CD14-positive monocyte (primary cell): Measurements from ENCODE around the gene RASL10B. TPM values are rescaled to one million over a fixed set of nuclear protein-coding genes. Genes with fewer than 3 reads are reported as not detected.

ENCODE experiments used
- DNase-seq, 3 donors: peaks; one replicate each; pipeline ENCODE4 v3.0.0-alpha.2; 2011 to 2022
- H2AFZ ChIP-seq: 2 replicates; pipeline ENCODE4 v1.6.0; 2012; ENCODE audit warnings: mild to moderate bottlenecking, low read depth, low read length, inconsistent platforms; ENCODE audit not compliant: insufficient read depth, poor library complexity, severe bottlenecking
- H3K27ac ChIP-seq, 2 donors: 1 replicate in 1 of 2; 2 replicates in 1 of 2; pipeline ENCODE4 v1.5.1; 2012 to 2013; ENCODE audit warnings: low read length in 2 of 2, control low read depth in 1 of 2, inconsistent platforms in 1 of 2, low read depth in 1 of 2, mild to moderate bottlenecking in 1 of 2
- H3K27me3 ChIP-seq, 2 donors: one replicate each; pipeline versions ENCODE4 v1.6.0 to v1.6.1; 2011 to 2013; ENCODE audit warnings: low read length in 2 of 2; ENCODE audit not compliant: control insufficient read depth in 2 of 2, insufficient read depth in 2 of 2
- H3K36me3 ChIP-seq, 2 donors: replicated peaks in 1 of 2; 1 replicate in 1 of 2; 2 replicates in 1 of 2; pipeline versions ENCODE4 v1.5.1 to v1.6.1; 2012 to 2013; ENCODE audit warnings: low read length in 2 of 2, control low read depth in 1 of 2, inconsistent platforms in 1 of 2, mild to moderate bottlenecking in 1 of 2; ENCODE audit not compliant: insufficient read depth in 2 of 2, control insufficient read depth in 1 of 2
- H3K4me1 ChIP-seq, 2 donors: 1 replicate in 1 of 2; 2 replicates in 1 of 2; pipeline versions ENCODE4 v1.5.1 to v1.6.1; 2012 to 2013; ENCODE audit warnings: low read length in 2 of 2, control low read depth in 1 of 2, inconsistent platforms in 1 of 2, mild to moderate bottlenecking in 1 of 2, moderate library complexity in 1 of 2; ENCODE audit not compliant: insufficient read depth in 2 of 2, control insufficient read depth in 1 of 2
- H3K4me2 ChIP-seq: replicated peaks from 2 replicates; pipeline ENCODE3; 2012; ENCODE audit warnings: low read length, moderate library complexity, mild to moderate bottlenecking; ENCODE audit not compliant: poor library complexity, severe bottlenecking; ENCODE audit errors: extremely low read depth
- H3K4me3 ChIP-seq, 3 experiments: fragments of 200-600 bp in 1 of 3; sonication (generic) in 1 of 3; replicated peaks in 1 of 3; 1 replicate in 2 of 3; 2 replicates in 1 of 3; pipeline ENCODE4 v1.5.1; 2011 to 2013; ENCODE audit warnings: low read length in 3 of 3, mild to moderate bottlenecking in 3 of 3, control low read depth in 2 of 3, low read depth in 2 of 3, inconsistent platforms in 1 of 3, moderate library complexity in 1 of 3
- H3K79me2 ChIP-seq: 2 replicates; pipeline ENCODE4 v1.6.0; 2012; ENCODE audit warnings: mild to moderate bottlenecking, control low read depth, inconsistent platforms, low read length, moderate library complexity; ENCODE audit not compliant: insufficient read depth
- H3K9ac ChIP-seq: 2 replicates; pipeline ENCODE4 v1.6.0; 2017; ENCODE audit warnings: low read length, mild to moderate bottlenecking; ENCODE audit not compliant: insufficient read depth, poor library complexity, severe bottlenecking
- H3K9me3 ChIP-seq, 2 donors: replicated peaks in 1 of 2; 1 replicate in 1 of 2; 2 replicates in 1 of 2; pipeline versions ENCODE4 v1.5.1 to v1.6.1; 2012 to 2013; ENCODE audit warnings: low read length in 2 of 2, control low read depth in 1 of 2; ENCODE audit not compliant: control insufficient read depth in 1 of 2, insufficient read depth in 1 of 2
- H4K20me1 ChIP-seq: 2 replicates; pipeline ENCODE4 v1.6.0; 2012; ENCODE audit warnings: mild to moderate bottlenecking, low read length, control low read depth, moderate library complexity; ENCODE audit not compliant: insufficient read depth
- H3K27ac Mint-ChIP-seq, 7 donors: one replicate each; pipeline ENCODE4 v1.8.0; 2020; ENCODE audit warnings: mild to moderate bottlenecking in 7 of 7, mixed read lengths in 7 of 7, moderate library complexity in 6 of 7, inconsistent platforms in 2 of 7
- H3K27me3 Mint-ChIP-seq, 3 donors: one replicate each; pipeline ENCODE4 v1.8.0; 2021 to 2022; ENCODE audit warnings: low read depth in 3 of 3, mild to moderate bottlenecking in 3 of 3, mixed read lengths in 3 of 3, moderate library complexity in 3 of 3, inconsistent platforms in 1 of 3
- H3K36me3 Mint-ChIP-seq, 2 donors: one replicate each; pipeline ENCODE4 v1.8.0; 2020; ENCODE audit warnings: mixed read lengths in 2 of 2, inconsistent platforms in 1 of 2, mild to moderate bottlenecking in 1 of 2
- H3K4me1 Mint-ChIP-seq: one replicate; pipeline ENCODE4 v1.8.0; 2020; ENCODE audit warnings: mild to moderate bottlenecking, mixed read lengths
- H3K4me3 Mint-ChIP-seq, 2 donors: one replicate each; pipeline ENCODE4 v1.8.0; 2020; ENCODE audit warnings: mild to moderate bottlenecking in 2 of 2, mixed read lengths in 2 of 2, moderate library complexity in 1 of 2
- H3K9me3 Mint-ChIP-seq, 7 donors: one replicate each; pipeline ENCODE4 v1.8.0; 2020 to 2022; ENCODE audit warnings: mixed read lengths in 7 of 7, mild to moderate bottlenecking in 6 of 7, moderate library complexity in 6 of 7, inconsistent platforms in 2 of 7
- WGBS: methylation state at CpG from one replicate; pipeline ENCODE4 v1.1.5; 2013; ENCODE audit warnings: missing lambda C conversion rate; ENCODE audit not compliant: insufficient coverage; 5-methylcytosine and 5-hydroxymethylcytosine counted together
- intact Hi-C, 2 donors: fragments of 100-400 bp; cut with micrococcal nuclease; formaldehyde crosslinking; loops; one replicate each; pipeline versions ENCODE4 v1.15.0 to v1.15.1; 2023
- polyA plus RNA-seq, 3 donors: library from polyadenylated mRNA; depleted of rRNA in 1 of 3; unstranded in 2 of 3; stranded (reverse) in 1 of 3; fragments of 300-500 nt in 2 of 3; fragments of >200 nt in 1 of 3; fragmentation: Illumina TruSeq in 2 of 3; gene quantifications; 1 replicate in 2 of 3; 2 replicates in 1 of 3; pipeline ENCODE4 v1.2.3, GENCODE V29; 2012 to 2021
- TF ChIP-seq, protein P1 (sequence below): fragments of 200-600 bp; IDR thresholded peaks from one replicate; pipeline ENCODE4 v1.8.0; 2022; ENCODE audit warnings: antibody characterized with exemption, mild to moderate bottlenecking

RASL10B gene
- polyA plus RNA-seq, 3 donors = not detected

DNA sequence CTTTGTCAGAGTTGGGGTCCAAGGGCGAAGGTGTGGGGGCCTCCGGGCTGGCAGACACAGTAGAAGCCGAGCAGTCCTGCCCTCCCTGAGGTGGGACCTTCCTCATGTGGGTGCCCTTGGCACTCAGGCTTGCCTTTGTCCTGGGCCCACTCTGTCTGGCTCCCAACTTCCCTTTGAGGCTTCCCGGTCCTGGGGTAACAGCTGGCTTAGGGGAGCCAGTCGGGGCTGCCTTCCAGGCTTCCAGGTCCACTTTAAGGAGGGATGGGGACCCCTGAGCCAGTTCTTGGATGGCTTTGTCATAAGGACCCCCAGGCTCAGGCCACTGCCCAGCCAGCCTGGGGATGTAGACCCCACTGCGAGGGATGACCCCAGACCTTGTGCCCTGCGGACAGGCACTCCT, 13.8 kb downstream of the RASL10B start:
- DNase-seq = no peak
- peaks cover 0 to 14% (median 3%) of the 10 kb centered on the region in 7 donors for H3K9me3 Mint-ChIP-seq
- peaks cover 0 to 9% of the 10 kb centered on the region in 2 donors for H3K9me3 ChIP-seq
- no peaks in the 10 kb centered on the region for H4K20me1 ChIP-seq
- intact Hi-C loops = loop anchor here (5.0 to 10.0 kb wide), 3 partner anchors 133 to 580 kb away; no protein-coding TSS in a partner anchor
- no peaks in the 10 kb centered on the region for H3K4me1 ChIP-seq
- no peaks in the 10 kb centered on the region for H3K79me2 ChIP-seq
- H3K27me3 ChIP-seq = peaks cover 12 to 49% of the 10 kb centered on the region in 2 donors
- no peak overlapping the region for H3K9ac ChIP-seq
- no peak overlapping the region for H3K4me2 ChIP-seq
- TF ChIP-seq, protein P1, sequence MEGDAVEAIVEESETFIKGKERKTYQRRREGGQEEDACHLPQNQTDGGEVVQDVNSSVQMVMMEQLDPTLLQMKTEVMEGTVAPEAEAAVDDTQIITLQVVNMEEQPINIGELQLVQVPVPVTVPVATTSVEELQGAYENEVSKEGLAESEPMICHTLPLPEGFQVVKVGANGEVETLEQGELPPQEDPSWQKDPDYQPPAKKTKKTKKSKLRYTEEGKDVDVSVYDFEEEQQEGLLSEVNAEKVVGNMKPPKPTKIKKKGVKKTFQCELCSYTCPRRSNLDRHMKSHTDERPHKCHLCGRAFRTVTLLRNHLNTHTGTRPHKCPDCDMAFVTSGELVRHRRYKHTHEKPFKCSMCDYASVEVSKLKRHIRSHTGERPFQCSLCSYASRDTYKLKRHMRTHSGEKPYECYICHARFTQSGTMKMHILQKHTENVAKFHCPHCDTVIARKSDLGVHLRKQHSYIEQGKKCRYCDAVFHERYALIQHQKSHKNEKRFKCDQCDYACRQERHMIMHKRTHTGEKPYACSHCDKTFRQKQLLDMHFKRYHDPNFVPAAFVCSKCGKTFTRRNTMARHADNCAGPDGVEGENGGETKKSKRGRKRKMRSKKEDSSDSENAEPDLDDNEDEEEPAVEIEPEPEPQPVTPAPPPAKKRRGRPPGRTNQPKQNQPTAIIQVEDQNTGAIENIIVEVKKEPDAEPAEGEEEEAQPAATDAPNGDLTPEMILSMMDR = no peak
- H3K4me1 Mint-ChIP-seq = peaks cover 9% of the 10 kb centered on the region
- no peak overlapping the region for H3K4me3 Mint-ChIP-seq
- H3K36me3 ChIP-seq = no peaks in the 10 kb centered on the region
- peaks cover 43 to 52% (median 50%) of the 10 kb centered on the region in 3 donors for H3K27me3 Mint-ChIP-seq
- H3K36me3 Mint-ChIP-seq = no peaks in the 10 kb centered on the region
- no peak overlapping the region for H3K27ac ChIP-seq
- WGBS = 91% methylated on average over 7 of the region's 7 CpGs
- H3K27ac Mint-ChIP-seq = no peak overlapping the region
- H3K4me3 ChIP-seq = no peak overlapping the region
- H2AFZ ChIP-seq = no peak overlapping the region

GRCh38 chr17:35745749-35746320, 14.4 kb downstream of the RASL10B start:
- Mint-ChIP-seq H3K9me3 (peaks cover 0 to 13% (median 2%) of the 10 kb centered on the region in 7 donors), H3K27ac (no peak overlapping the region), H3K4me1 (peaks cover 8% of the 10 kb centered on the region), H3K4me3 (no peak overlapping the region), H3K36me3 (peaks cover 0 to 2% of the 10 kb centered on the region in 2 donors), H3K27me3 (peaks cover 45 to 53% (median 50%) of the 10 kb centered on the region in 3 donors)
- Histone ChIP-seq H3K4me2 (no peak overlapping the region), H3K27me3 (peaks cover 10 to 49% of the 10 kb centered on the region in 2 donors), H2AFZ (no peak overlapping the region), H3K27ac (no peak overlapping the region), H3K4me1 (no peaks in the 10 kb centered on the region), H3K9me3 (peaks cover 0 to 9% of the 10 kb centered on the region in 2 donors), H3K36me3 (no peaks in the 10 kb centered on the region), H3K4me3 (no peak overlapping the region), H3K9ac (no peak overlapping the region), H3K79me2 (no peaks in the 10 kb centered on the region), H4K20me1 (no peaks in the 10 kb centered on the region)
- TF ChIP-seq, protein P1 = no peak
- no peak for DNase-seq
- 96% methylated on average over 9 of the region's 15 CpGs for WGBS
- intact Hi-C loops = loop anchor here (5.0 to 10.0 kb wide), 3 partner anchors 134 to 581 kb away; no protein-coding TSS in a partner anchor
